Measurements from ENCODE around the gene RPL41. TPM values are rescaled to one million over a fixed set of nuclear protein-coding genes. Genes with fewer than 3 reads are reported as not detected.

Gene RPL41
- total and polyA plus RNA-seq, 9 of the 15 experiments (the other 6 are each of a cell fraction or from before 2014, with no cell fraction given), result 3,403 to 11,276 (median 5,604) TPM

DNA sequence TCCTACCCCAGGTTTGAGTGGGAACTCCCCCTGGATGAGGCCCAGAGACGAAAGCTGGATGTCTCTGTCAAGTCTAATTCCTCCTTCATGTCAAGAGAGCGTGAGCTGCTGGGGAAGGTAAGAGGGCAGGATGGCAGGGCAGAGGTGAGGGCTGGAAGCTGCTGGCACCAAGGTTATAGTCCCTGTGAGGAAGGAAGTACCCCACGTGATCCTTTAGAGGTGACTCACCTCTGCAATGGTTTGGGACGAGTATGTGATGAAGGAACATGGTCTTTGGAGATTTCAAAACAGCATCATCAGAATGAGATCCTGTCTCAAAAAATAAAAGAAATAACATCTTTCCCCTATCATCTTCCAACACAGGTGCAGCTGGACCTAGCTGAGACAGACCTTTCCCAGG lies 26.8 kb downstream of the RPL41 start:
- Histone ChIP-seq H3K4me2 (ENCODE audit: insufficient read depth, low read length) (no peak overlapping the region), H2AFZ (ENCODE audit: low read depth, low read length) (no peak overlapping the region), H3K9me1 (ENCODE audit: control insufficient read depth, insufficient read depth, low read length) (no peaks in the 10 kb centered on the region), H3K27me3 (ENCODE audit: control insufficient read depth in 2 of 2, insufficient read depth in 2 of 2, low read length in 2 of 2) (no peaks in the 10 kb centered on the region), H3K4me3 (no peak overlapping the region), H4K20me1 (replicated peaks; ENCODE audit: control insufficient read depth, insufficient read depth, low read length) (0 out of 2 replicates have a peak, but pooled peaks cover 3% of the 10 kb centered on the region), H3K9me3 (replicated peaks; ENCODE audit: control insufficient read depth, insufficient read depth, low read depth, low read length) (no peaks in the 10 kb centered on the region), H3K36me3 (ENCODE audit: control insufficient read depth, insufficient read depth, low read length) (peaks cover 67% of the 10 kb centered on the region), H3K79me2 (ENCODE audit: control insufficient read depth, insufficient read depth, low read length) (no peaks in the 10 kb centered on the region), H3K27ac (ENCODE audit: extremely low read depth, low read depth, low read length) (no peak overlapping the region), H3K4me1 (replicated peaks in 1 of 2; ENCODE audit: control insufficient read depth in 2 of 2, insufficient read depth in 2 of 2, low read length in 2 of 2) (peaks cover 2 to 4% of the 10 kb centered on the region in 2 experiments; a peak in 2 of 5 replicates), H3K9ac (ENCODE audit: insufficient read depth in 1 of 2, low read depth in 2 of 2, low read length in 2 of 2) (no peak overlapping the region)
- FAIRE-seq (no peak), DNase-seq (ENCODE audit: extremely low read depth in 1 of 4, low spot score in 3 of 4) (no peak), ATAC-seq (no peak)
- ChIA-PET CTCF (ENCODE audit: low intra/inter-chr PET ratio) (no interaction called here), POLR2A (interaction anchor here (0.8 to 1.4 kb wide), 5 partner anchors 8 to 25 kb away, joined by 3 to 4 read pairs (median 3); partner anchors contain the start of gene ZC3H10)
- WGBS (ENCODE audit: insufficient coverage, low coverage, missing lambda C conversion rate), result 83% methylated on average over 4 of the region's 4 CpGs
- TF ChIP-seq FOSL1 (tag; conservative IDR thresholded peaks at IDR 0.05) (peak; percentile 35; the same call in 1 of the 2 replicates), RUNX1 (IDR thresholded peaks at IDR 0.05; ENCODE audit: low read depth) (no peak), ZFP30 (CRISPR knock-in tag; IDR thresholded peaks at IDR 0.05; ENCODE audit: borderline replicate concordance) (no peak)
- TF ChIP-seq, protein P1, sequence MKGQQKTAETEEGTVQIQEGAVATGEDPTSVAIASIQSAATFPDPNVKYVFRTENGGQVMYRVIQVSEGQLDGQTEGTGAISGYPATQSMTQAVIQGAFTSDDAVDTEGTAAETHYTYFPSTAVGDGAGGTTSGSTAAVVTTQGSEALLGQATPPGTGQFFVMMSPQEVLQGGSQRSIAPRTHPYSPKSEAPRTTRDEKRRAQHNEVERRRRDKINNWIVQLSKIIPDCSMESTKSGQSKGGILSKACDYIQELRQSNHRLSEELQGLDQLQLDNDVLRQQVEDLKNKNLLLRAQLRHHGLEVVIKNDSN (CRISPR knock-in tag; IDR thresholded peaks at IDR 0.05), result peak; percentile 41; the same call in 1 of the 2 replicates
- TF ChIP-seq, protein P2, sequence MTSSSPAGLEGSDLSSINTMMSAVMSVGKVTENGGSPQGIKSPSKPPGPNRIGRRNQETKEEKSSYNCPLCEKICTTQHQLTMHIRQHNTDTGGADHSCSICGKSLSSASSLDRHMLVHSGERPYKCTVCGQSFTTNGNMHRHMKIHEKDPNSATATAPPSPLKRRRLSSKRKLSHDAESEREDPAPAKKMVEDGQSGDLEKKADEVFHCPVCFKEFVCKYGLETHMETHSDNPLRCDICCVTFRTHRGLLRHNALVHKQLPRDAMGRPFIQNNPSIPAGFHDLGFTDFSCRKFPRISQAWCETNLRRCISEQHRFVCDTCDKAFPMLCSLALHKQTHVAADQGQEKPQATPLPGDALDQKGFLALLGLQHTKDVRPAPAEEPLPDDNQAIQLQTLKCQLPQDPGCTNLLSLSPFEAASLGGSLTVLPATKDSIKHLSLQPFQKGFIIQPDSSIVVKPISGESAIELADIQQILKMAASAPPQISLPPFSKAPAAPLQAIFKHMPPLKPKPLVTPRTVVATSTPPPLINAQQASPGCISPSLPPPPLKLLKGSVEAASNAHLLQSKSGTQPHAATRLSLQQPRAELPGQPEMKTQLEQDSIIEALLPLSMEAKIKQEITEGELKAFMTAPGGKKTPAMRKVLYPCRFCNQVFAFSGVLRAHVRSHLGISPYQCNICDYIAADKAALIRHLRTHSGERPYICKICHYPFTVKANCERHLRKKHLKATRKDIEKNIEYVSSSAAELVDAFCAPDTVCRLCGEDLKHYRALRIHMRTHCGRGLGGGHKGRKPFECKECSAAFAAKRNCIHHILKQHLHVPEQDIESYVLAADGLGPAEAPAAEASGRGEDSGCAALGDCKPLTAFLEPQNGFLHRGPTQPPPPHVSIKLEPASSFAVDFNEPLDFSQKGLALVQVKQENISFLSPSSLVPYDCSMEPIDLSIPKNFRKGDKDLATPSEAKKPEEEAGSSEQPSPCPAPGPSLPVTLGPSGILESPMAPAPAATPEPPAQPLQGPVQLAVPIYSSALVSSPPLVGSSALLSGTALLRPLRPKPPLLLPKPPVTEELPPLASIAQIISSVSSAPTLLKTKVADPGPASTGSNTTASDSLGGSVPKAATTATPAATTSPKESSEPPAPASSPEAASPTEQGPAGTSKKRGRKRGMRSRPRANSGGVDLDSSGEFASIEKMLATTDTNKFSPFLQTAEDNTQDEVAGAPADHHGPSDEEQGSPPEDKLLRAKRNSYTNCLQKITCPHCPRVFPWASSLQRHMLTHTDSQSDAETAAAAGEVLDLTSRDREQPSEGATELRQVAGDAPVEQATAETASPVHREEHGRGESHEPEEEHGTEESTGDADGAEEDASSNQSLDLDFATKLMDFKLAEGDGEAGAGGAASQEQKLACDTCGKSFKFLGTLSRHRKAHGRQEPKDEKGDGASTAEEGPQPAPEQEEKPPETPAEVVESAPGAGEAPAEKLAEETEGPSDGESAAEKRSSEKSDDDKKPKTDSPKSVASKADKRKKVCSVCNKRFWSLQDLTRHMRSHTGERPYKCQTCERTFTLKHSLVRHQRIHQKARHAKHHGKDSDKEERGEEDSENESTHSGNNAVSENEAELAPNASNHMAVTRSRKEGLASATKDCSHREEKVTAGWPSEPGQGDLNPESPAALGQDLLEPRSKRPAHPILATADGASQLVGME (CRISPR knock-in tag; IDR thresholded peaks at IDR 0.05), result no peak
- no TSS peak for BruUV-seq (replicated peaks)
- in situ Hi-C loops (cut with MboI) (no loop called here), intact Hi-C loops (cut with micrococcal nuclease) (no loop called here)

All from K562 (cell line).